Inflammatory macrophage (primary cell): ENCODE measurements around the gene CDC25B.

Source experiments
- DNase-seq, 2 donors: peaks; one replicate each; pipeline ENCODE4 v3.0.0-alpha.2; 2020 to 2022
- total RNA-seq, 18 experiments: gene quantifications; one replicate each; lab custom pipeline; 2026; ENCODE audit warnings: mixed read lengths in 6 of 18, inconsistent platforms in 2 of 18; lab: John Stamatoyannopoulos, UW

CDC25B gene
- total RNA-seq, result 10.7 to 53.0 (median 22.5) reads per million in 18 experiments

DNA sequence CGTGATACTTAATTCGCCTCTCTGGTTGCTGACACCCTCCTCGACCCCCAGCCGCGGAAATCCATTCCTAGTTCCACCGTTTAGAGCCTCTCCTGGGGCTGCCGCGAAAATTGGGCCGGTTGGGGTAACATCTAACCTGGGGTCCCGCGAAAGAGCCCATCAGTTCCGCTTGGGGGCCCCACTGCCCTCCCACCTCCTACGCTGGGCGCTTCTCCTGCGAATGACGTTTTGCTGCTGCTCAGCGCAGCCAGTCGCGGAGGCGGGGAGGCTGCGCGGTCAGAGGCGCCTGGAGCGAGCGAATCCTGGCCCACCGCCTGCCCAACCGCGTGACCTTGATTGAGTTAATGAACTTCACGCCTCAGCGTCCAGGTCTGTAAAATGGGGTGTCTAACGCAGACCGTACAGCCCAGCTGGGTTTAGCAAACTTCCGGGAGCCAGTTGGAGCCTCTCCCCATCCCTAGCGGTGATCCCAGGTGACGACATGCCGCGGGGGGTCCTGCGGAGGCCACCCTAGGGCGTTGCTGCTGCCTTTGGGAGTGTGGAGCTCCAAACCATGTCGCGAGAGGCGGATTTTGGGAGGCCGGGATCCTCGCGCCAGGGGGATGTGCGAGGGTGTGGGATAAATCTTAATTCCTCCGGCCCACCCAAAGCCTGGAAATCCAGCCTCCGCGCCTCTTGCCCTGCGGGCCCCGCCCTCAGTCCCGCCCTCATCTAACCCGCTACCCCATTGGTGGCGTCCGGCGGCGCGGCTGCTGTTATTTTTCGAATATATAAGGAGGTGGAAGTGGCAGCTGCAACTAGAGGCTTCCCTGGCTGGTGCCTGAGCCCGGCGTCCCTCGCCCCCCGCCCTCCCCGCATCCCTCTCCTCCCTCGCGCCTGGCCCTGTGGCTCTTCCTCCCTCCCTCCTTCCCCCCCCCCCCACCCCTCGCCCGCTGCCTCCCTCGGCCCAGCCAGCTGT is at the start of gene CDC25B:
Gene CDC25B, plus strand, starts transcription at position 800 of the 958 bp plus-strand sequence. CDS start 222 bp downstream, outside the sequence.
- peak; percentile 90 to 94 for DNase-seq

DNA sequence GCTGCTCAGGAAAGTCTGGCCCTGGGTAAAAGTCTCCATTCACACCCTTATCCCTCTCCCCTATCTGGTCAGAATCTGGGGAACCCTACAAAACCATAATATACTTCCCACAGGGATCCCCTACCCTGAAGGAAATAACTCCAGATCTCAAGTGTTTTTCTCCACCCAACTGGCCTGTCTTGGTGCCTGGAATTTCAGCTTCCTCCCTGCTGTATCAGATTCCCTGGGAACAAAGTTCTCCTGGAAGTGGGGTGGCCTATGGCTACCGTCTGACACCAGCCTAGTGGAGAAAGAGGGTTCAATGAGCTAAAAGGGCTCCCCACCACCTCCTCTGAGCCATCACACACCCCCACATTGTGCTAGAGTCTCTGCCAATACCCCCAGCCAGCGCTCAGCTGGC is 48.6 kb upstream of the CDC25B start:
- DNase-seq, result no peak

DNA sequence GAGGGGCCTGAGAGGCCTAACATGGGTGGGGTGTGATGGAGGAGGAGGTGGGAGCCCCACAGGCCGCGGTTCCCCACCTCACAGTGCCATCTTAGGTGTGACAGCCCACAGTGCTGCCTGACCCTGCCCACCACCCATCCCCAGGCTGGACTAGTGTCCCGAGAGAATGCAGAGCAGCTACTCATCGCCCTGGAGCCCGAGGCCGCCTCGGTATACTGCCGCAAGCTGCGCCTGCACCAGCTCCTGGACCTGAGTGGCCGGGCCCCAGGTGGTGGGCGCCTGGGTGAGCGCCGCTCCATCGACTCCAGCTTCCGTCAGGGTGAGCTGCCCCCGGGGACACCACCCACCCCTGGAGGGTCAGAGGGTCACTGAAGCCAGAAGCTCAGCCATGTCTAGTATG is 48.0 kb upstream of the CDC25B start:
- DNase-seq, result no peak

DNA sequence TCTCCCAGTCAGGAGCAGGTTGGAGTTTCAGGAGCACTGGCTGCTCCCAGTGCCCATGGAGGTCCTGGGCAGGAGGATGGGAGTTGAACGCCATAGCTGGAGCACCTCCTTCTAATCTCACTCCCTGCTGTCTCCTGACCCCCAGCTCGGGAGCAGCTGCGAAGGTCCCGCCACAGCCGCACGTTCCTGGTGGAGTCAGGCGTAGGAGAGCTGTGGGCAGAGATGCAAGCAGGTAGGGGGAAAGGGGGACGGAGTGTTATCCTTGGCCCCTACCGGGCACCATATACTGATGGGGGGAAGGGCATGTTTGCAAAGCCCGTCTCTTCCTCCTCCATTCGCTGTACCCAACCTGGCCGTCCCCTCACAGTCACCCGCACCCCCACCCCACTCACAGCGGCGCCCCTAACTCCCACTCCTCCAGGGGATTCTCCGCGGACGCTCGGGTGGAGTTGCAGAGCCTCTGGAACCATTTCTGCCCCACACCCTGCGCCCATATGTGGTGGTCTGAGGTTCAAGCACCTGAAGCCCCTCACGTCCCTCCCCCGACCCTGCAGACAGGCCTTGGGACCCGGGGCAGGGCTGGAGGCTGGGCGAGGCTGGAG is 46.9 kb upstream of the CDC25B start:
- DNase-seq, result no peak

DNA sequence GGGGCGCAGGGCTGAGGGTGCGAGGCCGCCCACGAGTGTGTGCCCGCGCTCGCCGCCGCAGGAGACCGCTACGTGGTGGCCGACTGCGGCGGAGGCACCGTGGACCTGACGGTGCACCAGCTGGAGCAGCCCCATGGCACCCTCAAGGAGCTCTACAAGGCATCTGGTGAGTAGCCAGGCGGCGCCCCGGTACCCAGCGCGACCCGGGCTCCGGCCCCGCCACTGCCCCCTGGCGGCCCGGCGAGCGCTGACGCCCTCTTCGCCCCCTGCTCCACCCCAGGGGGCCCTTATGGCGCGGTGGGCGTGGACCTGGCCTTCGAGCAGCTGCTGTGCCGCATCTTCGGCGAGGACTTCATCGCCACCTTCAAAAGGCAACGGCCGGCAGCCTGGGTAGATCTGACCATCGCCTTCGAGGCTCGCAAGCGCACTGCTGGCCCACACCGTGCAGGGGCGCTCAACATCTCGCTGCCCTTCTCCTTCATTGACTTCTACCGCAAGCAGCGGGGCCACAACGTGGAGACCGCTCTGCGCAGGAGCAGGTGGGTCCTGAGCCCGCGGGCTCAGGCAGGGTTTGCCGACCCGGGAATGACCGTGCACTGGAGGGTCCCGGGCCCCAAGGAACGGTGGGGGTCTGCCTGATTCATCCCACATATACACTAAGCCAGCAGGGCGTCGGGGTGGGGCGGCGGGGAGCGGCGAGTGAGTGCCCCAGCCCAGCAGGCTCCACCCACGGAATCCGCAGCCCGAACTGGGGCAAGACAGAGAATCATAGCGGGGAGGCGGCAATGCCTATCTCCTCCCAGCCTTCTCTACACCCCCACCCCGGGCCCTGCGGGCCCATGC is 46.2 kb upstream of the CDC25B start:
- peak; percentile 21 to 24 for DNase-seq

DNA sequence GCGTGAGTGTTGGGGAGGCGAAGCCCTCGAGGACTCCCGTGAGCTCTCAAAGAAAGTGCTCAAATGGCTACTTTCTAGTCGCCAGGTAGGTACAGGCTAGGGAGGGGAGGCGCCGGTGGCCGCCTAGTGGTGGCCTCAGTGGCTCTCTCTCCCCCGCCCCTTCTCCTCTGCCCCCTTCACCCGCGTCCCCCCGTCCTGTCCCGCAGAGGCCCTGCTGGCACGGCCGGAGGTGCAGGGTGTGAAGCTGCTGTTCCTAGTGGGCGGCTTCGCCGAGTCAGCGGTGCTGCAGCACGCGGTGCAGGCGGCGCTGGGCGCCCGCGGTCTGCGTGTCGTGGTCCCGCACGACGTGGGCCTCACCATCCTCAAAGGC is 44.8 kb upstream of the CDC25B start:
- no peak for DNase-seq

DNA sequence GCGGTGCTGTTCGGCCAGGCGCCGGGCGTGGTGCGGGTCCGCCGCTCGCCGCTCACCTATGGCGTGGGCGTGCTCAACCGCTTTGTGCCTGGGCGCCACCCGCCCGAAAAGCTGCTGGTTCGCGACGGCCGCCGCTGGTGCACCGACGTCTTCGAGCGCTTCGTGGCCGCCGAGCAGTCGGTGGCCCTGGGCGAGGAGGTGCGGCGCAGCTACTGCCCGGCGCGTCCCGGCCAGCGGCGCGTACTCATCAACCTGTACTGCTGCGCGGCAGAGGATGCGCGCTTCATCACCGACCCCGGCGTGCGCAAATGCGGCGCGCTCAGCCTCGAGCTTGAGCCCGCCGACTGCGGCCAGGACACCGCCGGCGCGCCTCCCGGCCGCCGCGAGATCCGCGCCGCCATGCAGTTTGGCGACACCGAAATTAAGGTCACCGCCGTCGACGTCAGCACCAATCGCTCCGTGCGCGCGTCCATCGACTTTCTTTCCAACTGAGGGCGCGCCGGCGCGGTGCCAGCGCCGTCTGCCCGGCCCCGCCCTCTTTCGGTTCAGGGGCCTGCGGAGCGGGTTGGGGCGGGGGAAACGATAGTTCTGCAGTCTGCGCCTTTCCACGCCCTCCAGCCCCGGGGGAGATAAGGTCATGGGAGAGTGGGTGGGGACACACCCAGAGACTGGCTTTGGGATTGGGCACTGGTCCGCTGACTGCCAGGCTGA is 44.3 kb upstream of the CDC25B start:
- peak; percentile 78 to 83 for DNase-seq

DNA sequence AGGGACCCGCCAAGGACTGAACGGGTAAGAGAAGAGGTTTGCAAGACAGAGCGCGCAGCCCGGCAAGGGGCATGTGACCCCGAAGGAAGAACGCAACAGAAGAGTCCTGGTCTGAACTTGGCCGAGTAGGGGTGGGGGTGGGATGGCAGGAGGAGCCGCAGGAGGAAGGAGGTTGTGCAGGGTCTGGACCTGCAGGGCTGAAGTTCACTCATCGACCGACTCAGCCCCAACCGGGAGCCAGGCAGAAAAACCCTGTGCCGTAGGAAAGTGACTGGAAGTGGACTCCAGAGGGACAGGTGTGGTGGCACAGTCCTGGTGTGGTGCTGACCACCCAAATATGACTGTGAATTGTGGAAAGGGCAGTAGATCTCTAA is 43.7 kb upstream of the CDC25B start:
- DNase-seq, result no peak

DNA sequence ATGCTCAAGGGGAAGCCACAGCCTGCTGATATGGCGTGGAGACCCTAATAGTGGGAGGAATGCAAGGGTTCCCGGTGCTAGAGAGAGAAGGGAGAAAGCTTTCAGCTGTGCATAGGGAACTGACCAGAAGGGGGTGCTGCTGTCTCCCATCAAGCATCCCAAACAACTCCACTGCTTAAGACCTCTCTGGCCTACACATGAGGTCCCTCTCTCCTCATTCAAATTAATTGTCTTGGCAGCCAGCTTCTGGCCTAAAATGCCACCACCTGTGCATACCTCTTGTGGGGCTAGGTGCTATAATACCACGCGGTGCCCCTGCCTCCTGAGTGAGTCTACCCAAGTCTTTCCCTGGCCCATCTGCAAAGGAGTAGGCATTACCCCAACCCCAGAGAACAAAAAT is 43.0 kb upstream of the CDC25B start:
- DNase-seq, result peak; percentile 74 to 79

DNA sequence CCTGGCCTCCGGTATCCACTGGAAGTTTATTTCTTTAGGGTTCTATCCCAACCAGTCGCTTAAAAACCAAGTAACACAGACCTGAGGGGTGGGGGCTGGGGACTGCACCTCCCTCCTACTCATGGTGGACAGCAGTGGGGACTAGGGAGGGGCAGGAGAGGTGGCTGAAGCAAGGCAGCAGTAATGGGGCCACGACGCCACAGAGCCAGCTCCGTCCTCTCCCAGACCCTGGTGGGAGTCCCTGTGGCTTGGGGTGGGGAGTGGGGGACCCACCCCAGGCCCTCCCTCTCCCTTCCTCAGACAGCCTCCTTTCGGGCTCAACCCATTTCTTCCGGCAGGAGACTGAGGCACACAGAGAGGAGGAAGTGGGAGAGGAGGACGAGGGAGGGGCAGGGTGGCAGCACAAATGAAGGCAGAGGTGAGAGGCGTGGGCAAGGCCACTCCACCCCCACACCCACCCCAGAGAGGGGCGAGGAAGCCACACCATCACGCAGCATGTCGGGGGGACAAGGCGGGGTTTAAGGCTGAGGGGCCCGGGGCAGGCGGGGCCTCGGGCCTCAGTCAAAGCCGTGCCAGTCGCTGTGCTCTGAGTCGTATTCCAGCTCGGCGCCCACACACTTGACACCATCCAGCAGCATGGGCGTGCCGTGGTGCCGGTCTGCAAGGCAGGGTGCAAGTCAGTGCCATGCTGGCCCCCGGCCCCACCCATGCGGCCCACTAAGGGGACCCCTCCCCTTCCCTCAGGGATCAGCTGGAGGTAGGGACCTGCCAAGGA is 42.4 kb upstream of the CDC25B start:
- DNase-seq, result no peak

DNA sequence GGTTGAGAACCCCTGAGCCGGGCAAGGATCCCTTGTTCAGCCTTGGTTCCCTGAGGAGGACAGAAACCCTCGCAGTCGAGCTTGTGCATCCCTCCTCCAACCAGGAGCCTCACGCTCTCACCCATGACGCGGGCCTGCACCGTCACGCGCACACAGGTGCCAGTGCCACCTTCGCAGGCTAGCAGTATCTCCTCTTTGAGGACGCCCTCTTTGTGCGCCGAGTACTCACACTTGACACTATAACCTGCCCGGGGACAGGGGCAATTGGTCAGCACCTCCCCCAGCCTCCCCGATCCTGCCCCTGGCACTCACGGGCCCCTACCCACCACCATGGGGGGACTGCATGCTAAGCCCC is 41.9 kb upstream of the CDC25B start:
- DNase-seq, result no peak

DNA sequence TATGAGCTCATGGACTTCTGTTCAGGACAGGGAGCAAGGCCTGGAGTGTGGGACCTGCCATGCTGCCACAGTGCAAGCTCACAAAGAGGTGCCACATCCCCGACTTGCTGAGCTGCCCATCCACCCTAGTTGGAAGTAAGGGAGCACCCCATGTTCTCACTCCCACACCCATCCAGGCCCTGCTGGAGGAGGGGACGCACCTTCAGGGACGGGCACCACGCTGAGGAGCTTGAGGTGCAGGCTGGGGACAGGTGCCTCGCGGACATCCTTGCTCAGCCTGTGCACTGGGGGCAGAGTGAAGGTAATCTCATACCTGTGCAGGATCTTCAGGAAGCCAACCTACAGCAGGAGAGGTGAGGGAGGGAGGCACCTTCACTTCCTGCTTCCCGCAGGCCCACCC is 40.8 kb upstream of the CDC25B start:
- no peak for DNase-seq

DNA sequence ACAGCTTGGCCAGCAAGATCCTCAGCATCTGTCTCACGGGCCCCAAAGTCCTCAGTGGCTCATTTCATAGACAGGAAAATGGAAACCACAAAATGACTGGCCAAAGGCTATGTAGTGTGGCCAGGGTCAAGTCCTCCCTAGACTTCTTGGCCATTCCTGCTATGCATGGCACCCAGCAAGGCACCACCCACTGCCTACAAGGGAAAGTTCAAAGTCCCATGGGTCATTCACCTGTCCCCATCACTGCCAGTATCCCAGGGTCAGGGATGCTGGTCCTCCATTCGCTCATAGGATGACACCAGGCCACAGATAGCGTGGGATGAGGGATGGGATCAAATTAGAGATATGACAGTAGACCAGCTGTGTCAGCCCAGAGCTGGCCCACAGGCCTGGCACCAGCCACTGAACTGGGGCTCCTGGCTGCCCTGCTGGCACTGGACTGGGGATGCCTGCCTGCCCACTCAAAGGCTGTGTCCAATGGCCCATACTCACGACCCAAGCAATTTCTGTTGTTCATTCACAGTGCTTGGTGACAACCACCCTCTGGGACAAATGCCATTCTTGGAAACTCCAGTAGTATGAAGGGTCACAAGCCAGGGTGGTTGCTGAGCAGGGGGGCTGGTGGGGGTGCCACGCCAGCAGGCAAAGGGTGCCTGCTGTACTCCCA is 40.2 kb upstream of the CDC25B start:
- no peak for DNase-seq

DNA sequence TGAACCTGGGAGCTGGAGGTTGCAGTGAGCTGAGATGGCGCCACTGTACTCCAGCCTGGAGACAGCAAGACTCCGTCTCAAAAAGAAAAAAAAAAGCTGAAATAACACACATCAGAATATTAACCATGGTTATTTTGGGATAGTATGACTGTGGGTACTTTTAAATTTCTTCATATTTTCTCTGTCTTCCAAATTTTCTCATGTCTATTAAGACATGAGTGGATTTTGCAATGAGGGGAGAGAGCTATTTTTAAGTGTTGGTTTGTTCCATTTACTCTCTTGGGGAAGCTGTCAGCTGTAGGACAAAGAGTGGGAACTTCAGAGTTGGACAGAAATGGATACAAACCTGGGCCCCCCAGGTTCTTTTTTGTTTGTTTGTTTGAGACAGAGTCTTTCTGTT is 38.8 kb upstream of the CDC25B start:
- DNase-seq, result peak; percentile 65 to 85

DNA sequence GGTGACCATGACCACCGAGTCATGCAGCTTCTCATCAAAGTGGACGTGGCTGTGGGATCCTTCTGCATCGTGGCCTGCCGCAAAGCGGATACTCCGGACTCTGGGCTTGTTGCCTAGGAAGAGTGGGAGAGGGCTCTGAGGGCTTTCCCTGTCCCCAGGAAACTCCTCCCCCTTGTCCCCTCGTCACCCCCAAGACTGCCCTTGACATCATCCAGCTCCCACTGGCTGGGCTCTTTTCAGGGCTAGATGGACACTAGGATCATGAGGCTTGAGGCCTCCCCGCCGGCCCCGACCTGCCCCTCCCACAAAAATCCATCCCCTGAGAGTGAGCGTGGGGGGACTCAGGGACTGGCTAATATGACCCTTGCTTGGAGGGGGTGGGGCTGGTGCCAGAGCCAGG is 37.5 kb upstream of the CDC25B start:
- DNase-seq, result no peak

DNA sequence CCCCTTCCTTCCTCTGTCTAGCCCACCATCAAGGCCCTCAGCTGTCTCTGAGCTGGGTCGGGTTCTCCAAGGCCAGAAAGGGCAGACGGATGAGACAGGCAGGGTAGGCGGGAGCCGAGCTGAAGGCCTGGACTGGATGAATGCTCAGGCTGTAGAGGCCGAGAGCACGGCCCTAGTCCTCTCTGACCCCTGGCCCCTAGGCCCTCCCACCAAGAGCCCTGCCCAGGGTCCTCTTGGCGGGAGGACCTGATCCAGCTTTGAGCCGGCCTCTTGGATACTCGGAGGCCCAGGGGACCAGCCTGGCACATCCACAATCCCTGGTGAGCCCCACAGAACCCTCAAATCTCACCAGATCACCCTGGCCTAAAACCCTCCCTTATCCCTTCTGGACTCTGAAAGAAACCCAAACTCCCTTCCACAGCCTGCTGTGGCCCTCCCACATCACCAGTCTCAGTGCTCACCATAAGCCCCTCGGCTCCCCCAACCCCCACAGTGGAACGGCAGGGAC is 36.7 kb upstream of the CDC25B start:
- DNase-seq, result no peak

DNA sequence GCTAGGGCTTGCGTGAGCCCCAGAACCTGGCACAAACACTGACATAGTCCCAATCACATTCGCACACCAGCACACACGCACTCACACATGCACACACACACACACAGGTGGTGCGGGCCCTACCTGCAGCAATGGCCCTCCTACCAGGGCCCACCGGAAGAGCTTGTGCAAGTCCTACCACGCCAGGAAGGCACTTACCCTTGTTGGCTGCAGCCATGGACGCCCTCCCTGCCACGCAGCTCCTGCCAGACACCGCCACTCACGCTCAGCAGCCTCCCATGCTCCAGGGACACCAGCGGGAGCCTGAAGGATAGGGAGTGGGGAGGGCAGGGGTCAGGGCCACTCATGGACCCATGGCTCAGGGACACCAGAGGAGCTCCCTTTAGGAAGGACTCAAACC is 36.2 kb upstream of the CDC25B start:
- no peak for DNase-seq

DNA sequence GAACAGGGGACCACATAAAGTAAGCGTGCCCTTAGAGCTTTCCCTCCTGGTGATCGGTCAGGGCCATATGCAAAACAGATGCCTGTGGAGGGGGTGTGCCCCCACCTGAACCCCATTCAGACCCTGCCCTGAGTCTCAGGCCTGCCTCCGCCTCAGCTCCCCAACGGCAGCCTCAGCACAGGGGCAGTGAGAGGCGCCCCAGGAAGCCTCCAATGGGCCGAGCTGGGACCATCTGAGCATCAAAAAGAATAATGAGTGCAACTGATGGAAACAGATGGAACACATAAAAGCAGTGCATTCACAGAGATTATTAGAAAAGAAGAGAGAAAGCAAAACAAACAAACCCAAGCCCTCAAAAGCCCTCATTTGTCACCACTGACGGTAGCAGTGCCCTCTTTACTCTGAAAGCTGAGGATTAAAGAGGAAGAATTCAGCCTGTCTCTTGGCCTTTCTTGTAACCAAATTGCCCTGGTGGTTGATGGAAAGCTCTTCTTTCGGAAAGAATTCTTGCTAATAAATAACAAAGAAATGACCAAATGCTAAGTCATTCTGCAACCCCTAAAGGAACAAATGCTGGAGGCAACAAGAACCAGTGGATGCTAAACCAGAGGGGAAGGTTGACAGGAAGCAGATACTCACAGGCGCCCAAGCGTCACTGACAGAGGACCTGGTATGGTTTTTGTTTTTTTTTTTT is 35.3 kb upstream of the CDC25B start:
- DNase-seq, result no peak

DNA sequence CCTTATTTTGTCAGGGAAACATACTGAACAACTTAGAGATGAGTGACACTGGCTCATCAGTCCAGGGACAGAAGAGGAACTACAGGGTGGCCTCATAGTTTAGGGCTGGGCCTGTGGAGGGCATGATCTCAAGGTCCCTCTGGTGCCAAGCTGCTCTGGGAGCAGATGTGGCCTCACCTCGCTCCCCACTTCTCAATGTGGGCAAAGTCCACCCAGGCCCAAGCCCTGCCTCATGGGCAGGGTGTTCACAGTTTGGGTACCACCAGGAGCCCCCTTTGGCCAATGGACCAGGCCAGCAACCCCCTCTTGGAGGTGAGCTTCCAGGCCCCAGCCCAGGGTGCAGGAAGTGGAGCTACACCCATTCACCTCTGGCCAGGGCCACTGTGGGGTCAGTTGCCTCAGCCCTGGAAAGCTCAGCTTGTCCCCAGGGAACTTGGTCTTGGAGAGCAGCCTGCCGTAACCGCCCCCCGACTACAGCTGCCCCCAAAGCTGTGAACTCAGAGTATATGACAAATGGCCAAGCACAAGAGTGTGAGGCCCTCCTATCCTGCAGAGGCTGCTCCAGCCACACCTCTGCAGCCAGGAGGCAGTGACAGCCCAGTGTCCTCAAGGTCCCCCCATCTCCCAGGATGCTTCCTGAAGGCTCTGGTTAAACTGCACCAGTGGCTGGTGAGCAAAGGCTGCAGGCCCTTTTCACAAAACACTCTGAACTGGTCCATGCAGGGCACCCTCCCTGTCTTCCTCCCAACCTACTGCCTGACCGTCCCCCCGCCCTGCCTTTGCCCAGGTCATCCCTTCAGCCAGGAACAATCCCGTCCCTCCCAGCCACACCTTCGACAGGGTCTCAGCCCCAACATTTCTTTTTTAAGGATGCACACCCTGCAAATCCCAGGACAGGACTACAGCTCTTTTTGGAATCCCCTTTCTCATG is 32.2 kb upstream of the CDC25B start:
- DNase-seq, result peak; percentile 86 to 87
